Stomach (tissue), 9 donors: ENCODE measurements around the gene S100A12. TPM values are rescaled to one million over a fixed set of nuclear protein-coding genes. Genes with fewer than 3 reads are reported as not detected.

Experiments
- DNase-seq, 2 donors: peaks; one replicate each; pipeline versions ENCODE4 v3.0.0 to v3.0.0-alpha.2; 2013 to 2019
- H3K27ac ChIP-seq, 5 donors: fragments of 200-600 bp in 4 of 5; sonication (generic) in 4 of 5; one replicate each; pipeline ENCODE4 v1.5.1; 2013 to 2019; ENCODE audit warnings: mild to moderate bottlenecking in 1 of 5, moderate library complexity in 1 of 5
- H3K27me3 ChIP-seq, 3 donors: fragments of 200-600 bp; sonication (generic); one replicate each; pipeline ENCODE4 v1.5.1; 2017 to 2019; ENCODE audit warnings: mixed run types in 1 of 3
- H3K36me3 ChIP-seq, 4 donors: fragments of 200-600 bp; sonication (generic); 1 replicate in 3 of 4; 2 replicates in 1 of 4; pipeline ENCODE4 v1.5.1; 2016 to 2019
- H3K4me1 ChIP-seq, 4 donors: fragments of 200-600 bp; sonication (generic); one replicate each; pipeline ENCODE4 v1.5.1; 2016 to 2019
- H3K4me3 ChIP-seq, 4 donors: fragments of 200-600 bp; sonication (generic) in 3 of 4; one replicate each; pipeline ENCODE4 v1.5.1; 2016 to 2019; ENCODE audit warnings: mild to moderate bottlenecking in 1 of 4
- H3K9me3 ChIP-seq, 4 donors: fragments of 200-600 bp; sonication (generic); one replicate each; pipeline ENCODE4 v1.5.1; 2016 to 2019
- EP300 ChIP-seq: sonication (generic); formaldehyde crosslinking; IDR thresholded peaks from one replicate; pipeline ENCODE4 v1.6.1; 2017; ENCODE audit warnings: antibody characterized with exemption
- POLR2A ChIP-seq, 4 donors: fragments of 450-650 bp; IDR thresholded peaks; one replicate each; pipeline ENCODE4 v1.6.1; 2016; ENCODE audit warnings: antibody characterized with exemption in 4 of 4, control low read depth in 2 of 4, mild to moderate bottlenecking in 1 of 4, moderate library complexity in 1 of 4
- POLR2AphosphoS5 ChIP-seq, 3 donors: sonication (generic); formaldehyde crosslinking; IDR thresholded peaks; one replicate each; pipeline ENCODE4 v1.6.1; 2016; ENCODE audit warnings: antibody characterized with exemption in 3 of 3
- WGBS, 5 donors: extraction: QIAGEN DNeasy Blood & Tissue Kit in 3 of 5; methylation state at CpG; one replicate each; pipeline versions ENCODE4 v1.1.5 to v1.1.7; 2013 to 2018; 5-methylcytosine and 5-hydroxymethylcytosine counted together
- intact Hi-C: fragments of 100-400 bp; cut with DNase I; formaldehyde crosslinking; loops from one replicate; pipeline ENCODE4 v1.15.1; 2023; ENCODE audit warnings: low total_unique reads
- polyA plus RNA-seq, 3 donors: library from polyadenylated mRNA; stranded (reverse); fragments of 200-250 nt; gene quantifications; one replicate each; pipeline ENCODE4 v1.2.3, GENCODE V29; 2013
- total RNA-seq, 5 donors: library from RNA; depleted of rRNA; stranded (reverse); fragments of >200 nt; gene quantifications; one replicate each; pipeline versions ENCODE4 v1.1.0 to v1.2.3, GENCODE V29; 2014 to 2016
- TF ChIP-seq, protein P1 (sequence below), 7 experiments: fragments of 450-650 bp in 4 of 7; fragments of 200-600 bp in 3 of 7; sonication (generic) in 3 of 7; IDR thresholded peaks; one replicate each; pipeline ENCODE4 v1.5.1; 2016 to 2019; ENCODE audit warnings: antibody characterized with exemption in 7 of 7, control low read depth in 2 of 7, mild to moderate bottlenecking in 1 of 7
- donor health status: healthy with polysubstance abuse.
- donor health status: Bipolar disorder and iron deficiency.
- donor health status: healthy.

The S100A12 gene
- total and polyA plus RNA-seq, 8 donors = 8.2 to 58.3 (median 16.3) TPM; not detected in 4

DNA sequence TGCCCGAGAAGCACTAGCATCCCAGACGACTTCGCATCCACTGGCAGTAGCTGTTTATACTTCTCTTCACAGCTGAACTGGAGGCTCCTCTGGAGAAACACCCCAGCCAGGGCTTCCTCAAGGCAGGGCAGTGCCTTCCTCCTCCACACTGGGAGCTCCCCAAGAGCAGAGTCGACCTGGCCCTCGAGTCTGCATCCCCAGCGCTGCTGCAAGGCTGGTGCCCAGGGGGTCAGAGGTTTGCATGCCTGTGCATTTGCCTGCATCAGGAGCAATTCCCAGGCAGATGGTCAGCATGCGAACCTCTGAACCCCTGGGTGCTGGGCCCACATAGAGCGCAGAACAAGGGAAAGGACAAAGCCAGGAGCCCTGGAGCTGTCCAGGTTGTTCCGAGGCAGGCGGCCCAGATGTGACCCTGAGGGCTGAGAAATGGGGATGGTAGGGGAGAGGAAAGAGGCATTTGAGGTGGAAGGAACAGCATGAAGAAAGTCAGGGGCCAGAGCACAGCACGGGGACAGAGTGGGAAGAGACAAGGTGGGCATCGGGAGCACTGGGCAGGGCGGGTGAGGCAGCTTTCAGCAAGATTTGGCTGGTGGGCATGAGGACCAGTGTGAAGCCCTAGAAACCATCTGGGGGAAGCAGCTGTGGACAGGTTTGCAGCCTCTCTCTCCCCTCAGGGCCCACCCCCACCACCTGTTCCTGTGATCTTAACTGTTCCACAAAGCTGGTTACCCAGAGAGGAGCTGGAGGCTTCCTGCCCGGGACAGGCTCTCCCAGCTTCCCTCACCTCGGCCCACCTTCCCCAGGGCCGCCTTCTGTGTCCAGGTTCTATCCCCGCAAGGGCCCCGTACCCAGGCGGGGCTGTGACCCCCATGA lies 21.9 kb upstream of the S100A12 start:
- Histone ChIP-seq H3K27ac (no peak overlapping the region), H3K27me3 (peaks cover 0 to 65% (median 11%) of the 10 kb centered on the region in 3 donors), H3K36me3 (no peaks in the 10 kb centered on the region), H3K4me3 (no peak overlapping the region), H3K9me3 (no peaks in the 10 kb centered on the region), H3K4me1 (no peaks in the 10 kb centered on the region)
- TF ChIP-seq, protein P1, sequence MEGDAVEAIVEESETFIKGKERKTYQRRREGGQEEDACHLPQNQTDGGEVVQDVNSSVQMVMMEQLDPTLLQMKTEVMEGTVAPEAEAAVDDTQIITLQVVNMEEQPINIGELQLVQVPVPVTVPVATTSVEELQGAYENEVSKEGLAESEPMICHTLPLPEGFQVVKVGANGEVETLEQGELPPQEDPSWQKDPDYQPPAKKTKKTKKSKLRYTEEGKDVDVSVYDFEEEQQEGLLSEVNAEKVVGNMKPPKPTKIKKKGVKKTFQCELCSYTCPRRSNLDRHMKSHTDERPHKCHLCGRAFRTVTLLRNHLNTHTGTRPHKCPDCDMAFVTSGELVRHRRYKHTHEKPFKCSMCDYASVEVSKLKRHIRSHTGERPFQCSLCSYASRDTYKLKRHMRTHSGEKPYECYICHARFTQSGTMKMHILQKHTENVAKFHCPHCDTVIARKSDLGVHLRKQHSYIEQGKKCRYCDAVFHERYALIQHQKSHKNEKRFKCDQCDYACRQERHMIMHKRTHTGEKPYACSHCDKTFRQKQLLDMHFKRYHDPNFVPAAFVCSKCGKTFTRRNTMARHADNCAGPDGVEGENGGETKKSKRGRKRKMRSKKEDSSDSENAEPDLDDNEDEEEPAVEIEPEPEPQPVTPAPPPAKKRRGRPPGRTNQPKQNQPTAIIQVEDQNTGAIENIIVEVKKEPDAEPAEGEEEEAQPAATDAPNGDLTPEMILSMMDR (IDR thresholded peaks at IDR 0.05) = no peak
- TF ChIP-seq EP300 (no peak), POLR2A (IDR thresholded peaks at IDR 0.05) (no peak), POLR2AphosphoS5 (IDR thresholded peaks at IDR 0.05) (no peak)
- intact Hi-C loops = no loop called here
- DNase-seq = no peak
- WGBS, 5 donors = 75 to 83% (median 79%) methylated on average over 18 to 19 of the region's 19 CpGs

DNA sequence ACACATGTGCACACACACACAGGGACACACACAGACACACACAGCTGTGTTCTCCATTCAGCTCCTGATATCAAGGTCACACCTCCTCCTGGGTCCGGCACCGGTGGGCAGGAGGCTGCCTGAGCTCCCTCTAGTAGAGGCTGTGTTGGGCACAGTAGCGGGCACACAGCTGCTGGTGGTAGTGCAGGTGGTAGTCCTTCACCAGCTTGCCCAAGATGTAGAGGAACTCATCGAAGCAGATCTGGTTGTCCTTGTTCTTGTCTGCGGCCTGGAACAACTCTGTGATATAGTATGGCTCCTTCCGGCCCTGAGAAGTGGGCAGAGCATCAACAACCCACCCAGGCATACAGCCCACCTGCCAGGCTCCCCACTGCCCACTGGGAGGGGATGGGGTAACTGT lies 21.0 kb upstream of the S100A12 start:
- Histone ChIP-seq H3K9me3 (no peaks in the 10 kb centered on the region), H3K27me3 (peaks cover 0 to 67% (median 15%) of the 10 kb centered on the region in 3 donors), H3K27ac (no peak overlapping the region), H3K36me3 (no peaks in the 10 kb centered on the region), H3K4me1 (no peaks in the 10 kb centered on the region), H3K4me3 (no peak overlapping the region)
- TF ChIP-seq EP300 = no peak
- TF ChIP-seq POLR2A (IDR thresholded peaks at IDR 0.05) = no peak
- TF ChIP-seq, protein P1 (IDR thresholded peaks at IDR 0.05) = no peak
- no peak for TF ChIP-seq POLR2AphosphoS5 (IDR thresholded peaks at IDR 0.05)
- DNase-seq = no peak
- intact Hi-C loops = no loop called here
- WGBS, 5 donors = 70 to 82% (median 80%) methylated on average over 6 of the region's 6 CpGs

DNA sequence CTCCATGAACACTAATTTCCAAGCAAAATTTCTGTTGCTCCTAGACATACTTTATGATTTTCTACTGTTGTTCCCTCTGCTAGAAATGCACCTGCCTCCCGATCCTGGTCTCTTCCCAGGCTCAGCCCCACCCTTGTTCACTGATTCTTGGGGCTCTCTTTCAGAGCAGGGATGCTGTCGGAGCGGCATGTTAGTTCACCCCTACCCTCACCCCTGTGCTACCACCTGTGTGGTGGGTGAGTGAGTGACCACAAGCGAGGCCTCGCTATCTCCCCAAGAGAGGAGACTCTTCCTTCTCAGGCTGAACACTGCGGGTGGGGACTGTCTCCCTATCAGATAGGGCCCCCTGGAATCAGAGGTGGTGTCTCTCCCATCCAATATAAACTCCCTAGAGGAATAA lies 20.4 kb upstream of the S100A12 start:
- H3K27ac ChIP-seq = no peak overlapping the region
- H3K4me3 ChIP-seq = no peak overlapping the region
- intact Hi-C loops = no loop called here
- TF ChIP-seq POLR2AphosphoS5 (IDR thresholded peaks at IDR 0.05) (no peak), POLR2A (IDR thresholded peaks at IDR 0.05) (no peak), EP300 (no peak)
- TF ChIP-seq, protein P1 (IDR thresholded peaks at IDR 0.05) = no peak
- 68 to 81% (median 79%) methylated on average over 6 of the region's 6 CpGs for WGBS, 5 donors
- peaks cover 0 to 74% (median 19%) of the 10 kb centered on the region in 3 donors for H3K27me3 ChIP-seq
- no peaks in the 10 kb centered on the region for H3K9me3 ChIP-seq
- H3K36me3 ChIP-seq = no peaks in the 10 kb centered on the region
- no peaks in the 10 kb centered on the region for H3K4me1 ChIP-seq
- DNase-seq = no peak

DNA sequence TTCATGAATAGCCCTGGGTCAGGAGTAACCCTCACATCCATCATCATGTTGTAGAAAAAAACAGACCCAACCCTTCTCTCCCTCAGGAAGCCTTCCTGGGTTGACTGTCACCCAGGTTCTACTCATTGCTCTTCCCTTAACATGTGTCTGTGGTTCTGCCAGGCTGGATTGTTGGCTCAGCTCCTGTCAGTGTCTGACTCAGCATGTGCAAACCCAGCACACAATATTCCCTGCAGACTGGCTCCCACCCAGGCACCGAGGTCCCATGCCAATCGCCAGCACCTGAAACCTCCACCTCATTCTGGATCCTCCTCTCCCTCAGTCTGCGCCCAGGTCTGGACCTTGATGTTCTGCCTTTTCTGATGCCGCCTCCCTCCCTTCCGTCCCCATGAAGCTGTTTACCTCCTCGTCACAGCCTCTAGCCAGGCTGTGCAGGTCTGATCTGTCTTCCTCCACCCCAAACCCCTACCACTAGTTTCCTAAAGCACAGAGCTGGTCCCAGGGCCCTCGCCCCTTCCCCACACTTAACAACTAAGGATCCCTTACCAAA lies 19.8 kb upstream of the S100A12 start:
- WGBS, 5 donors = 67 to 74% (median 70%) methylated on average over 7 of the region's 7 CpGs
- intact Hi-C loops = no loop called here
- Histone ChIP-seq H3K9me3 (no peaks in the 10 kb centered on the region), H3K36me3 (no peaks in the 10 kb centered on the region), H3K27ac (no peak overlapping the region), H3K4me1 (no peaks in the 10 kb centered on the region), H3K27me3 (peaks cover 0 to 80% (median 20%) of the 10 kb centered on the region in 3 donors), H3K4me3 (no peak overlapping the region)
- TF ChIP-seq POLR2AphosphoS5 (IDR thresholded peaks at IDR 0.05) (no peak), POLR2A (IDR thresholded peaks at IDR 0.05) (no peak), EP300 (no peak)
- TF ChIP-seq, protein P1 (IDR thresholded peaks at IDR 0.05) = no peak
- no peak for DNase-seq
